GM19099 (cell line): Measurements from ENCODE around the gene ECE1.

Experiments
- POLR2A ChIP-seq: IDR thresholded peaks from 3 replicates; pipeline ENCODE4 v1.6.1; 2011; ENCODE audit warnings: low read depth; ENCODE audit not compliant: insufficient read length; ENCODE audit errors: extremely low read depth

ECE1 gene

DNA sequence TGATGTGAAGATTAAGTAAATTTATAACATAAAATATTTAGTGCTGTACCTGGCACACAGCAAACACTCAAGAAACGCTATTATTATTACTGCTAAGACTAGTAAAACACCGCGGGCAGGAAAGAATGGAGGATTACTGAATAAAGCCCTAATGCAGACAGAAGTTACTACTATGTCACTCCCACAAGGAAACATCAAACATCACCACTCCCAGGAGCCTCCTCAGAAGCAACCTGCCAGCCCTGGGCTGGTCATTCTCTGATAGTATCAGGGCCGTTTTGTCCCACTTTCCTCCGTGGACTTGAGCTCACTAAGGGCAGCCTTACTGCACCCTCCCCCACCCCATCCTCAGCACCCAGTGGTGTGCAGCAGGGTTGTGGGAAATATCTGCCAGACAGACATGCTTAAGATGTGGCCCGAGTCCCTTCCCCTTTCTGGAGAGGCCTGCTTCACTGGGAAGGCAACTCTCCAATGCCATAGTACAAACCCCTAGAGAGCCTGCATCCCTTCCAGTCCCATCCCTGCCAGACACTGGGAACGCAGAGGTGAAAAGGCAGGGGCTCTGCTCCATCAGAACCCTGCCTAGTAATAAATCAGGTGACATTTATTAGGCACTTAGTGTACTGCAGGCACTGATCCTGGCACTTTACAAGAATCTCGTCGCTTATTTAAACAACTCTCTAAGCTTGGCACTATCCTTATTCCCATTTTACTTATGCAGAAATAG lies 41.7 kb upstream of the ECE1 start:
- no peak for TF ChIP-seq POLR2A

DNA sequence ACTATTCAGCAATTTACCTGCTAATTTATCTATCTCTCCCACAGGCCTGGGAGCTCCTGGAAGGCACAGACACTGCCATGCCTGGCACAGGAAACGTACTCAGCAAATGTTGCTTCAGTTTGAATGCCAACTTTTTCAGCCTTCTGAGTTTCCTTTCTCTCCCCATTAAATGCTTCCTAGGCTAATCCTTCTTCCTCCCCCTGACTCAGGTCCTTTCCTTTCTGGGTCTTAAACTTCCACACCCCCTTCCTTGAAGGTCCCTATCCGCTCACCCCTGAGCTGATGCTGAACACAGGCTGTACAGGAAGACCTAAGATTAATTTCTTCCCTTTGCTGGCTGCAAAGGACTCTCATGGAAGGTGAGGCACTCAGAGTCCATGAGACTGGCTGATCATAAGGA lies 40.3 kb upstream of the ECE1 start:
- no peak for TF ChIP-seq POLR2A

DNA sequence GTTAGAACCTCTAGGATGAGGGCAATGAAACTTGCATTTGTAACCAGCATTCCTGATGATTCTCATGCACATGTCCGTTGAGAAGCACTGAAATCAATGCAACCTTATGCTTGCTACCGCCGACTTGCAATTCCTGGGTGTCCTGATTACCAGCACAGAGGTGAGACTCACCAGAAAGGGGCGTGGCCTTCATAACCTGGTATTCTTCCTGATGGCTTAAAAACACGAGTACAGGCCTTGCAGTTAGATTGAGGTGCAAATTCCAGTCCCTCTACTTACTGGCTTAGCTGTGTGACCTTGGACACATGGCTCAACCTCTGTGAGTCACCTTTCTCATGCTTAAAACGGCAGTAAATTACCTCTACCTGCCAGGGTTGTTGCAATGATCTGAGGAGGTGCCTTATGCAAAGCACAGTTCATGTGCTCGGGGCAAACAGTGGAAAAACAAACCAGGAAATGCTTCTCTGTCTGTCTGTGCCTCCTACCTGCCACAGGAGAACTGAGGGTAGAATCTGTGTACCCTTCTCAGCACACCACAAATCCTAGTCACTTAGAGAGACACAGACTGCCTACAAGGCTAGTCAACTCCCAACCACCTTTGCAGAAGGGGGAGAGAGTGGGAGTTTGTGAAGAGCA lies 39.1 kb upstream of the ECE1 start:
- TF ChIP-seq POLR2A = no peak

DNA sequence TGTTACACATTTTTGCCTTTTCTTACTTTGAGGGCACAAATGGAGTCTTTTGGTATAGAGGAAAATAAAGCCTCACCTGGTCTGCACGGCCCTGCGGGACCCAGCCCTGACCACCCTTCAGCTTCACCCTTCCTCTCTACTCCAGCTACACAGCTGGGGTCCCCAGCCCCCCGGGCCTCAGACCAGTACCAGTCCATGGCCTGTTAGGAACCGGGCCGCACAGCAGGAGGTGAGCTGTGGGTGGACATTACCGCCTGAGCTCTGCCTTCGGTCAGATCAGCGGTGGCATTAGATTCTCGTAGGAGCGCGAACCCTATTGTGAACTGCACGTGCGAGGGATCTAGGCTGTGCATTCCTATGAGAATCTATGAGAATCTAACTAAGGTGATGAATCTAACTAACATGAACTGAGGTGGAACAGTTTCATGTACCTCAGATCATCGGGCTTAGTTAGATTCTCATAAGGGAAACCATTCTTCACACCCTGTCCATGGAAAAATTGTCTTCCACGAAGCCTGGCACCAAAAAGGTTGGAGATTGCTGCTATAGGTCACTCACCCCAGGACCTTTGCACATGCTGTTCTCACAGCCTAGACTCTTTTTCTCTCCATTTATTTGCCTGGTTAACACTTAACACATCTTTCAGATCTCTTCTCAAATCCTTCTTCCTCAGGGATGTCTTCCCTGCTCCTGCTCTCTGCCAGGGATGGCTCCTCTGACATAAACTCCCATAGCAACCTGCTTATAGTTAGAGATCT lies 37.5 kb upstream of the ECE1 start:
- no peak for TF ChIP-seq POLR2A

DNA sequence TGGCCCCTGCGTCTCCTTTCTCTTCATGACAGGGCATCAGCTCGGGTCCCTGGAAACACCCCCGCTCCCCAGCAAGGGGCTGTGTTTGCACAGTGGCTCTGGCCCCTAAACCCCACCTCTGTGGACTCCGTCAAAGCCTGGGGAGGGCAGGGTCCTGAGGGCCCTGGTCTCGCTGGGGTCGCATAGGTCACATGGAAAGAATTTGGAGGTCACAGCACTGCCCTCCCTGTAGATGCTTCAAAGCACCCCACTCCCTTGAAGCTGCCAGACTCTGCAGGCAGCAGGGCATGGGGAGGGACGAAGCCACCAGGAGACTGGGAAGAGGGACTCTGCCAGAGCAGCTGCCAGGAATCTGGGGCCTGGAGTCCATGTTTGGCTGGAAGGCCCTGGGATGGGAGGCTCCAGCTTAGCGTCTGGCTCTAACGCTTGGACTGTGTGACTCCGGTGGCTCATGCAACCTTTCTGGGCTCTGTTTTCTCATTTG lies 36.6 kb upstream of the ECE1 start:
- no peak for TF ChIP-seq POLR2A

DNA sequence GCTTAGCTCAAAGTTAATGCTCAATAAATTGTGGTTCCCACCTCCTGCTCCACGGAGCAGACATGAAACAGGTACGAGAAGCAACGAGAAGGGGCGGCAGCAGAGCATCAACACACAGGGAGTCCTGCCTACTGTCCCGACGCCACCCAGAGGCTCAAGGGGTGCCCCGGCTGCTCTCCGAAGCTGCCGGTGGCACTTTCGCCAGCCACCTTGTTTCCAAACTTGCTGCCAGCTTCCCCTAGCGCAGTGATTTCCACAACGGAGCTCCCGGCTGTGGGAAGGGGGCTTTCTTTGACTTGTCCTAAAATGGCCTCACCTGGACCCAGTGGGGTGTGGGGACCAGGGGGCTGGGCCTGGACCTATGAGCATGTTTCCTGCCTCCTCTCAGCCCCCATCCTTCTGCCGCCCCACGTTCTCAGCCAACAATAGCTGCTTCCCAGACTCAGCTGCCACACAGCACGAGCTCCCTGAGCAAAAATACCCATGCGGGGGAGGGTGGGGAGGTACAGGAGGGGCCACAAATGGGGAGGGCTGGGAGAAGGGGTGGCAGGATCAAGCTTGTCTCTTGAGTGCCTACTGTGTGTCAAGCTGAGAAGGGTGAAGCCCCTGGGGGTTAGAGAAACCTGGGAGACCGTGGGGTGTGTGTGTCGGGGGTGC lies 35.6 kb upstream of the ECE1 start:
- TF ChIP-seq POLR2A = no peak

DNA sequence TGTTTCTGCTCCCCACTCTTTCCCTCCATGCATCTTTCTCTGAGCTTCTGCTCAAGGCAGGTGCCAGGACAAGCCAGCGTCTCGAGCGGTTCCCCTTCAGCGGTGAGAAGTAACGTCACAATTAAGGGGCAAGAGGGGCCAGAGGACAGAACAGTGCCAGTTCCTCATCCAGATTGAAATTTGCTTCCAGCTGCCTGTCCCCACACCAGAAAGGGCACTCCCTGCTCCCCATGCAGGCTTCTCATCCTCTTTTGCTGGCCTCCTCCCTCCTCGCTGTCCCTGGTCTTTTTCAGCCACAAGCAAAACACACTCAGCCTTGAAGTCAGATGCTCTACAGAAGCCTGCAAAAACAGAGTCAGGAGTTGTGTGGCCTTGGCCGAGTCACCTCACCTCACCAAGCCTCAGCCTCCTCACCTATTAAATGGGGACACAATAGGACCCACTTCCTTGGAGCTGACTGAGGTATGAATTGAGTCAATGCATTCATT lies 35.0 kb upstream of the ECE1 start:
- no peak for TF ChIP-seq POLR2A

DNA sequence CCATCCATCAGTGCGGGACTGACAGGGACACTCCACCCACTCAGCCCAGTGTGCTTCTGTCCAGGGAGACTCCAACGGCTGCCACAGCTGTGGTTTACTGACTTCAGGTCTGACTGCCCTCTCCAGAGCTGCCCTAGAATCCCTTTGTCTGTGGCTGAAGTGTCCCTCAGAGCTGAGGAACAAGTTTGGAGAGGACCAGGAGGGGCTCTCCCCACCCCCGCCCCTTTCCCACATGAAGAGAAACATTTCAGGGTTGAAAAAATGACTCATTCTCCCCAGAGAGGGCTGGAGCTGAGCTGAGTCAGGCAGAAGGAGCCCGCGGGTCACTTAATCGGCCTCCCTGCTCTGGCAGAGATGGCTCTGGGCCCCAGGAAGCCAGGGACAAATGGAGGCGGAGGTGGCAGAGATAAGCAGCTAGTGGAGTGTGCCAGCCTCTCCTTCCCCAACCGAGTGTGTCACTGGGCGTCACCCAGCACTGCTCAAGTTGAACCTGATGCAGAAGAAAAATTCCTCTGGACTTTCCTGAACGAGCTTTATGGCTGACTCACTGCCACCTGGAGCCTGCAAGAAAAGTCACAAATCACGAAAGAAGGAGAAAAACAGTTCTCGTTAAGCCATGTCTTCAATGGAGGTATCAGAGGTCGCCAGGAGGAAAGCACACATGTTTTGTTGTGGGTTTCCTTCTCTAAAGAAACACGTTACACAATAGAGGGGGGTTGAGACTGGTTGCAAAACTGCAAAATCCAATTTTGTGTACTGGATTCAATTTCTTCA lies 34.3 kb upstream of the ECE1 start:
- no peak for TF ChIP-seq POLR2A

DNA sequence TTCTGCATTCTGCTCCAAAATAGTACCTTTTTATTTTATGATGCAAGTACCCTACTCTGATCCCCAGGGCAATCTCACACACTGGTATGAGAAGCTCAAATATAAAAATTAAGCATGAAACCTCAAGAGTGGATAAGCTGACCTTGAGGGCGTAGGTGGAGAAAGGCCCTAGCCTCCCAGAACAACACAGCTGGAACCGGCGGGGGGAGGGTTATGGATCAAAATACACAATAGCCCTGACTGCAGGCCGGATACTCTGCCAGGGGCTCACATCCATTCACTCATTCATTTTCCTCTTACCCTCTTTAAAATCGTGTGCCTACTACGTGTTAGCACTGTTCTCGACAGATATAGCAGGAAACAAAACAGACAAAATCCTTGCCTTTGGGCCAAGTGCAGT lies 32.8 kb upstream of the ECE1 start:
- TF ChIP-seq POLR2A = no peak

DNA sequence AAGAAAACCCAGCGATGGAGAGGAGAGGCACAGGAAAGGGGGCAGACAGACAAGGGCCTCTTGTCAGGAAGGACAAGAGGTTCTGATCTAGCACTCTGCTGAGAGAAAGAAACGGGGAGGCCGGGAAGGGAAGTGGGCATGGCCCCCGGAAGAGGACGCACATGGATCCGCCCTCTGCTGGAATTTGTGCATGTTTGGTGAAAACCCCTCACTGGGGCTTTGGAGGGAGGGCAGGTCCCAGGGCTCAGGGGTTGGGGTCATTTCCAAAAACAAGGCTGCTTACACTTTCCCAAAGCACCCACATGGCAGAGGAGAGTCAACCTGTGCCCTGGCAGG lies 32.4 kb upstream of the ECE1 start:
- TF ChIP-seq POLR2A = no peak

DNA sequence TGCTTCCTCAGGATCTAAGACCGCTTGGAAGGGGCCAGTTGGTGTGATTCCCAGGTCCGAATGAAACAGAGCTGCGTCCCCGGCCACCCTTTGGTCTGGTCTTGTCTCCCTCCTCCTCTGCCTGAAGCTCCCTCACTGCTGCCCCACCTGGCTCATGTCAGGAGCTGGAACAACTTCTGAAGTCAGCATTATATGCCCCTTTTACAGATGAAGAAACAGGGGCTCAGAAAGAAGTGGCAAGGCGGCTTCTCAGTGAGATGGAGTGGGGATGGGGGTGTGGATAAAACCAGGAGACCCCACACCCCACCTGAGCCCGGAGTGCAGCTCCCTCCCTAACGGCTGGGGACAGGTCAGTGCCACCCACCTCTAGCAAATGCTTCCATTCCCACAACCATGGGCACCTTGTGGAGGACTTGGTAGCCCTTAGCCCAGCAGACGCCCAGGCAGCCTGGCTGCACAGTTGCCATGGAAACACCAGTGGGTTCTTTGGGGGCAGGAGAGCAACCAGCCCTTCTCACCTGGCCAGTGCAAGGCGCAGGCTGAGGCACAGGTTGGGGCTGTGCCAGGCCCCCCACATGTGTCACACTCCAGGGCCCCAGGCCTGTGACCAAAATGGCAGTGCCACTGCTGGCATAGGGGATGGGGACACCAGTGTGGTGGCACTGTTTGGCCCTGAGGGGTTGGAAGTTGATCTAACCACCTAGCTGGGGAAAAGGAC lies 31.9 kb upstream of the ECE1 start:
- no peak for TF ChIP-seq POLR2A

DNA sequence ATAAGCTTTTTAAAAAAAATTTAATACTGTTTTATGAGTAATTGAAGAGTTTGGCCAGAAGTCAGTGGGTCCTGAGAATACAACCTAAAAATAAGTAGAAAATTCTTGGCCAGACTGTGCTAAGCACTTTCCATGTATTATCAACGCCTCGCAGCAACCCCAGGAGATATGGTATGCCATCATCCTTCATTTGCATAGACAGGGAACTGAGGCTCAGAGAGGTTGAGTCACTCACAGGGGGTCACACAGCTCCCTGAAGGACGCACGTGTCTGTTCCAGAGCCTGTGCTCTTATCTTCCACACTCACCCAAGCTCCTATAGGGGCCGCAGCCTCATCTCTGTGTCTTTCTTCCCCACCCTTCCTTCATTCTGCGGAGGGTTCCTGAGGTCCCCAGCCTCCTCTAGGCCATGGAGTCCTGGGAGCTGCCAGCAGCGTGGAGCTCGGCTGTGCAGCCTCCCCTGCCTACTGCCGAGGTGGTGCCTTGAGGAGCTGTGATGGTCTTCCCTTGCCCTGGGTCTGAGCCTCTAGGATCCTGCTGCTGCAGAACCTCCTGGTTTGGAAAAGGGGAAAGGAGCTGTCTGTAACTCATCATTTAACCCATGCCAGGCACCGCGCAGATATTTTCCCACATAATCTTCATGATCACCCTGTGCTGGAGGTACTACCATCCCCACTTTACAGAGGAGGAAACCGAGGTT lies 30.3 kb upstream of the ECE1 start:
- TF ChIP-seq POLR2A = no peak

DNA sequence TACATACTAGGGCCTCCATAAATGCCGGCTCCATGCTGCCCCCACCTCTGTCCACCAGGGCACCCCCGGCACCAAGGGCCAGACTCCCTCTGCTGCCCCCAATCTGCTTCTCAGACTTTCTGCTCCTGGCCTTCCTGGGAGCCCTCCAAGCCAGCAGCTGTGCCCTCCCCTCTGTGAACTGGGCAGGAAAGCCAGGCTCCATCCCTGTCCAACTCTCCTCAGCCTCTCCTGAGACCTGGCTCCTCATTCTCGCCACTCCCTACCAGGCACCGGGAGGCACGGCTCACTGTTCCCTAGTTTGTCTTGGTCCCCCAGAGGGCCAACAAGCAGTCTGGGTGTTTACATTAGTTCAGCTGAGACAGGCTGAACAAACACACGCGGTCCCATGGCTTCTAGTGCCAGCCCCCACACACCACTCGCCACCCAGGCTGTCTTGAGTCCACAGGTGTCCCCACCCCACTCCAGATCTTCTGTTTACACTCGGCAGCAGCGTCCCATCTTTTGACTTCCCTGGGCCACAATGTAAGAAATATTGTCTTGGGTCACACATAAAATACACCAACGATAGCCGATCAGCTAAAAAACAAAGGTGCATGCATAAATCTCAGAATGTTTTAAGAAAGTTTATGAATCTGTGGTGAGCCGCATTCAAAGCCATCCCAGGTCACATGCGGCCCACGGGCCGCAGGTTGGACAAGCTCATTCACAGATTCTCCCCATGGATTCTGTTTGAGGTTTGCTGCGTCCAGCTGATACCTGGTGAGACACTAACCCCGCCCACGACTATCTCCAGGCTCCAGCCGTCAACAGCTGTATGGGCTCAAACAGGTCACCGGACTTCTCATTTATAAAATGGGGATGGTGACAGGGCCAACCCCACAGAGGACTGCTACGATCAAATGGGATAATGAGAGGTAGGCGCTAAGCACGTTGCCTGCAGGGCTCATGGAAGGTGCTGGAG lies 29.5 kb upstream of the ECE1 start:
- TF ChIP-seq POLR2A = no peak

DNA sequence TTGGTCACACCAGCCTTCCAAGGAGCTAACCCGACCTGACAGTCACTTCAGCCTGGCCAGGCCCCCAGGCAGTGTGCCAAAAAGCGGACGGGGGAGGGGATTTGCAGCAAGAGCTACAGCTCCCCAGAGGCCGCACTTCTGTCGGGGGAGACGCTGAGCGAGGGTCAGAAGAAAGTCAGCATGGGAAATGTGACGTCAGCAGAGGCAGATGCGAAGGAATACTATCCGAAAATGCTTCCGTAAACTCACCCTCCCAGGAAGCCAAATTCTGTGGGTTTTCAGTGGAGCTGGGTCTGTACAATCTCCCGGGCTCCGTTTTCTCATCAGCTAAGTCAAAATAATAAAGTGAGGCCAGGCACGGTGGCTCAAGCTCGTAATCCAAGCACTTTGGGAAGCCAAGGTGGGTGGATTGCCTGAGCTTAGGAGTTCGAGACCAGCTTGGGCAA lies 28.5 kb upstream of the ECE1 start:
- TF ChIP-seq POLR2A = no peak
